ENCODE results near the gene ADCY9.
"Not testable (repeated sequence)": the region's sequence is repeated elsewhere in the genome, so short reads cannot be mapped to it uniquely, and the experiment has no call there.

The ADCY9 gene

DNA sequence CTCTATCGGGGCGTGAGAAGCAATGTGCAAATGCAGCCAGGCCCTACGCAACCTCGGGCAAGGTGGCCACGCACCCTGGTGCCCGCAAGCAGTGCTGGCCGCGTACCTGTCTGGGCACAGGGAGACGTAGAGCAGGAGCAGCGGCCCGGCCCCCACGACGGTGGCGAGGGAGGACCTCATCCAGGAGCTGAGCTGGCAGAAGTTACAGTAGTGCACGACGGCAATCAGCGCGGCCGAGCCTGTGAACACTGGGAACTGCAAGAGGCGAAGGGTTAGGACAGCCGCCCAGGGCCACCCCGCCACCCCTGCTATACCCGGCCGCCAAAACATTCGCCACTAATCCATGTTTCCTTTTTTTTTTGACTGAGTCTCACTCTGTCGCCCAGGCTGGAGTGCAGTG is 138.9 kb downstream of the ADCY9 start:
- DNase-seq (ENCODE audit: low read depth in 2 of 2), result no peak

- no peak for DNase-seq (ENCODE audit: low read depth in 2 of 2)
Measured at GRCh38 chr16:3974751-3975150, 141.5 kb downstream of the ADCY9 start.

DNA sequence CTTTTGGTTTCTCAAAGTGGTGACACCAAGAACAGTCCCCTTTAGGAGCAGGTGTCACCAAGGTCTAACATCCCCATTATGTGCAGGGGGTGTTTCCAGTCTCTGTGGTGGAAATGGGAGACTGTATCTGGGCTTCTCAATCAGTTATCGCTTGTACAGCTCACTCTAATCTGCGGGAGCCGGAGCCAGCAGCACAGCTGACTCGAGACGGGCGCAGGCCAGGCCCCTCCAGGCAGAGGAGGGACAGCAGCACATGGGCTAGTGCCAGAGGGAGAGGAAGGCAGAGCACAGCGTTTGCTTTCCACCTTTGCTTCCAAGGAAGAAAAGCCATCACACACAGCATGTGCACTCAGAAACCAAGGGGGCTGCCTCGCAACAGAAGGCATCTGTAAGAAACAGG is 144.5 kb downstream of the ADCY9 start:
- DNase-seq (ENCODE audit: low read depth in 2 of 2), result no peak

DNA sequence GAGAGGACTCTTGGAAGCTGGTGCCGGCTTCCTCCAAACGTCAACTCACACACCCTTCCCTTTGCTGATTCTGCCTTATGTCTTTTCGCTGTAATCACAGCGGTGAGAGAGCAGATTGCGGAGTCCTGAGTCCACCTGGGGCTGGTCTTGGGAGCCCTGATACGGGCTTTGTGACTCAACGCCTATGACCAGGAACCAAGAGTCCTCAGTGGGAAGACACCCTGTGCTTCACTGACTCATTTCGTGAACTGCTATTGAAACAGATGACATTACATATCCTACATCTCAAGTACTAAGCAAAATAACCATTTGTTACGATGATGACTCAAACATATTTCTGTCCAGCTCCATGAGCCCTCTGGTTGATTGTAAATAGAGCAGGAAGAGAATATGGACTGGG is 145.0 kb downstream of the ADCY9 start:
- no peak for DNase-seq (ENCODE audit: low read depth in 2 of 2)

GRCh38 chr16:3968551-3968950 is 147.7 kb downstream of the ADCY9 start:
- DNase-seq (ENCODE audit: low read depth in 2 of 2), result no peak

DNA sequence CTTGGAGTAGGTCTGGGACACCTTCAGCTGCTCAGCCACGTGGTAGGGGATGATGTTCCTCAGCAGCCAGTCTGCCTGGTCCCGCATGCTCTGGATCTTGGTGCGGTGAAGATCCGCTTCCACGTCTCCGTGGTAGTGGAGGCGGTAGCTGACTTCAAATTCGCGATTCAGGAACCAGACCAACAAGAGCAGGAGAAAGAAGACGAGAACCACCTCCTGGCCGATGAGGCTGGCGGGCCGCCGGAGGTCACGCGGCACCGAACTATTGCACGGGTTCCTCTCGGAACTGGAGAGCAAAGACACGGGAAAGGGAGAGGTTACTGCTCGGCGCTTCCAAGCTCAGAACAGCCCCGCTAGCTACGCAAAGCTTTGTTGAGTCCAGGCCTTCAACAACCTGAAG is 149.6 kb downstream of the ADCY9 start:
- no peak for DNase-seq (ENCODE audit: low read depth in 2 of 2)

GRCh38 chr16:3965781-3966582 is 150.3 kb downstream of the ADCY9 start:
- no peak for DNase-seq (ENCODE audit: low read depth in 2 of 2)

DNA sequence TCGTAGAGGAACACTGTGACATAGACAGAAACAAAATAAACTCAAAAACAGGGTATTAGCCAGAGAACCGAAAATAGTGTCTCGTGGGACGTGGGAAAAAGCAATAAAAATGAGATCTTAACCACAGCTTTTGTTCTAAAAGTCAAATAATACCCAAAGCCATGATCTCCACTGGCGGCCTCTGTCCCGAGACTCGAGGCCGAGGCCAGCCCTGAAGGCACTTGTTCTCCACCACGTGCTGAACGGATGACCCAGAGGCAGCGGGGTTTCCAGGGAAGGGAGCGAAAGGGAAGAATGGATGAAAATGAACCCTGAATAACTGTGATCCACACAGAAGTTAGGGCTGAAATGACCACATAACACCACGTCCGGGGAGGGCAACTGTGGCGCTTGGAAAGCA is 150.9 kb downstream of the ADCY9 start:
- no peak for DNase-seq (ENCODE audit: low read depth in 2 of 2)

DNA sequence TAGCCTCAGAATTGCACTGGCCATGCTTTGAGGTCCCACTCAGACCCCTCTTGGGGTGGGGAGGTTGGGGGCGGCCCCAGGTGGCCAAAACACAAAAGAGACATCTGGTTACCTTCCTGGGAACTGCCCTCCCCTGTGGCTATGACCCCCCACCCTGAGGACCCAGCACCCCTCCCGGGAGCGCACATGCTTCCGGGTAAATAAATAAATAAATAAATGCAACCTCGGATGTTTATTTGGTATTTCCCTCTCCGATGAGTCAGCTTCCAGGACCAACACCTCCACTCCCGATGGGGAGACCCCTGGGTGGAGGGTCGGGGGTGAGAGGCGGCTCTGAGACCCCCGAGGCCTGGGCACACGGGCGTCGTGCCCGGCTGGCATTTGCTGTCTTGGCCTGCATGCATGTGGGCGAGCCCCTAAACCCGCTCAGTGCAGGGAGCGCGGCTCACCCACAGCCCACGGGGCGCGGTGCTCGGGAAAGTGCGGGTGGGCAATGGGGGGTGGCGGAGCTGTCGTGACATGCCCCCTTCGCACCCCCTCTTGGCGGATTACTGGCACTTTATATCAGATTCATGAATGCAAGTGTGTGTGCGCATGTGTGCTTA is 151.5 kb downstream of the ADCY9 start:
- DNase-seq (ENCODE audit: low read depth in 2 of 2), result no peak

- no peak for DNase-seq (ENCODE audit: low read depth in 2 of 2)
Measured at GRCh38 chr16:3963886-3964685, 152.2 kb downstream of the ADCY9 start.

- no peak for DNase-seq (ENCODE audit: low read depth in 2 of 2)
Measured at GRCh38 chr16:3963203-3963602, 153.0 kb downstream of the ADCY9 start.

DNA sequence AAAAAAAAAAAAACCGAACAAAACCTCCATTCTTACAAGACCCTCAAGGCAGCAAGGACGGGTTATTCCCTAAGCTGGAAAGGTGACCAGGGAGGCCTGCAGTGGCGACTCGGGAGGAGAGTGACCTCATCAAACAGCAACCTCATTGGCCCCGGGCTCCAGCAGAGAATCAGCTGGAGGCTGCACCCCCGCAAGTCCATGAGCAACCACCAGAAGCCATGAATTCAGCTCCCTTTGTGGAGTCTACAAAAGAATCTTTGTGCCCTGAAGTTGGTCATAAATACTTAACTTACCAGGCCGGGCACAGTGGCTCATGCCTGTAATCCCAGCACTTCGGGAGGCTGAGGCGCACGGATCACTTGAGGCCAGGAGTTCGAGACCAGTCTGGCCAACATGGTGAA is 154.8 kb downstream of the ADCY9 start:
- no peak for DNase-seq (ENCODE audit: low read depth in 2 of 2)

DNA sequence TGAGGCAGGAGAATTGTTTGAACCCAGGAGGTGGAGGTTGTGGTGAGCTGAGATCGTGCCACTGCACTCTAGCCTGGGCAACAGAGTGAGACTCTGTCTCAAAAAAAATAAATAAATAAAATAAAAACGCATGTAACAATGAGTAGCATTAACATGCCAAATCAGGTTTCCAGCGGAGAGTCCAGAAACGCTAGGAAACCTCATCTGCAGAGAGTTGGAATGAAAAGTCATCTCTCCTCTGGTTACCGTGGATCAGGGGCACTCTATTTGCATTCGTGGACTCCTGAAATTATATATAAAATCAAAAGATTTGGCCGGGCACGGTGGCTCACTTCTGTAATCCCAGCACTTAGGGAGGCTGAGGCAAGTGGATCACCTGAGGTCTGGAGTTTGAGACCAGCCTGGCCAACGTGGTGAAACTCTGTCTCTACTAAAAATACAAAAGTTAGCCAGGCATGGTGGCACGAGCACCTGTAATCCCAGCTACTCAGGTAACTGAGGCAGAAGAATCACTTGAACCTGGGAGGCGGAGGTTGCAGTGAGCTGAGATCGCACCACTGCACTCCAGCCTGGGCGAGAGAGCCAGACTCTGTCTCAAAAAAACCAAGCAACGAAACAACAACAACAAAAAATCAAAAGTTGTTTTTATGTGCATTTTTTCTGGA is 156.2 kb downstream of the ADCY9 start:
- not testable (repeated sequence) for DNase-seq (ENCODE audit: low read depth in 2 of 2)

DNA sequence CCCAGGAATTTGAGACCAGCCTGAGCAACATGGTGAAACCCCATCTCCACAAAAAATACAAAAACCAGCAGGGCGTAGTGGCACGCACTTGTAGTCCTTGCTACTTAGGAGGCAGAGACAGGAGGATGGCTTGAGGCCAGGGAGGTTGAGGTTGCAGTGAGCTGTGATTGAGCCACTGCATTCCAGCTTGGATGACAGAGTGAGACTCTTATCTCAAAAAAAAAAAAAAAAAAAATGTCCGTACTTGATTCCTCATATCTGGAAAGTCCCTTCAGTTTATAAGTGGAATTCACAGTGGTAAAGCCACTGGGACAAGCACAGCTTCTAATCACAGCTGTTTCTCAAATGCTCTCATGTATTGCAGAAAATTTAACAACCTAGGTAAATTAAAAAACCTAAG is 157.1 kb downstream of the ADCY9 start:
- DNase-seq (ENCODE audit: low read depth in 2 of 2), result no peak

DNA sequence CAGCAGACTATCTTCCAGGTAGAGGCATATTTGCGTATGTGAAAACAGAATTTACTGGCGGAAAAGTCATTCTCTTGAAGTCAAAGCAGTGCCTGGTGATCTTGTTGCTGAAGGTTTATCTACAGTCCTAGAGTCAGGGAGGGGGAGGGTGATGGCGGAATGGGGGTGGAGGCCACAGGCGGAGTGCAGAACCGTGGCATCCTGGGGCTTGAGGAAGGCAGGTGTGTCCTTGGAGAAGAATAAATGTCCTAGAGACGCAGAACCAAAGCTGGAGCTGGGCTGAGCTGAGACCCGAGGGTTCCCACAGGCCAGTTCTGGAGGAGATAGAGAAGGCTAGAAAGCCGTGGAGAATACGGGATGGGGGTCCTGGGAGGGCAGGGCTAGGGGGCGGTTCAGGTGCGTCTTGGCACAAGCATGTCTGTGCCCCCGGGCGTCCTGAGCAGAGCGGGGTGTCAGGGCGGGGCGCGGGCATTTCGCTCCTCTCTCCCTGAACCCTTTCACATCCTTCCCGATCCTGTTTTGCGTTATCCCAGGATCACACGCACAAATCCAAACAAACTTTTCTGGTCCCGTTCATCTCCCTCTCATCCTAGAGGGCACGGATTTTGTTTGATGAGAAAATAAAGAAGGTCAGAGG is 158.8 kb downstream of the ADCY9 start:
- no peak for DNase-seq (ENCODE audit: low read depth in 2 of 2)

DNA sequence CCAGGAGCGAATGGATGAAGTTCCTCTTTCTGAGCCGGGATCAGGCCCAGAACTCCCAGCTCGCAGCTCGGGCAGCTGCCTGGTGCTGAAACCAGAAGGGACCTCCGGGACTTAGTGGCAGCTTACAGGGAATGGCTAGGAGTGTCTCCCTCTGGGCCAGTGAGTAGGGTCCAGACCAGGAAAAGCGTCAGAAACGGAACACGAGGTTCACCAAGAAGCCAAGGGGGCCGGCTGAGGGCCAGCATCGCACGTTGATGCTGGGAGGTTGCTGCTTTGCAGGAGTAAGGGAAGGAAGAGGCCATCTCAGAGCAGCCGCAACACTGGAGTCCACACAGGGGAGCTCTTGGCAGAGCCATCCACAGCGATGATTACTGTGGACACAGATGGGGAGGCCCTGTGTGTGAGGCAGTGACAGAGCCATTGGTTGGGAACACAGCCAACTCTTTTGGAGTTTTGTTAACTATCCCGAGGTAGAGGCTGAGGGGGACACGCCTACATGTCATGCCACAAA is 161.8 kb downstream of the ADCY9 start:
- DNase-seq (ENCODE audit: low read depth in 2 of 2), result no peak

- no peak for DNase-seq (ENCODE audit: low read depth in 2 of 2)
Measured at GRCh38 chr16:3953728-3954410, 162.4 kb downstream of the ADCY9 start.

DNA sequence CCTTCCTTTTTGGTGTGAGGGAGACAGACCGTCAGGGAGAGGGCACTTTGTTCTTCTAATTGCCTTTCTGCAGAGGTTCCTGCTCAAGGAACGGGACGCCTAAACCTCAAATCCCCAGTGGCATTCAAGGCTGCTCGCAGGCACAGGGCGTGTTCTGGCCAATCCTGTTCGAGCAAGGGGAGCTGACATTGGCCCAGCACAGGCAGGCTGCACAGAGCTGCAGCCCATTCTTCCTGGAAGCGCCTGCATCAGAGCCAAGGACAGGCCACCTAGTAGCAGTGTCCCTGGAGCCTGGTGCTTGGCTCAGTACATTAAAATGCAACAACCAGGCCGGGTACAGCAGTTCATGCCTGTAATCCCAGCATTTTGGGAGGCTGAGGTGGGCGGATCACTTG is 163.5 kb downstream of the ADCY9 start:
- no peak for DNase-seq (ENCODE audit: low read depth in 2 of 2)

- no peak for DNase-seq (ENCODE audit: low read depth in 2 of 2)
Measured at GRCh38 chr16:3951861-3952736, 164.1 kb downstream of the ADCY9 start.

GRCh38 chr16:3951380-3951779 is 164.9 kb downstream of the ADCY9 start:
- not testable (repeated sequence) for DNase-seq (ENCODE audit: low read depth in 2 of 2)

Measured in stimulated activated CD4-positive, alpha-beta T cell treated with anti-CD3 and anti-CD28 coated beads, Interleukin-1b, Interleukin-23, amount 100 ng/mL, for 4 hours (primary cell).